PC-3 (cell line): ENCODE results near the gene IGSF21. TPM values are rescaled to one million over a fixed set of nuclear protein-coding genes. Genes with fewer than 3 reads are reported as not detected.

Experiments used
- ATAC-seq: fragments of 200-7000 bp; cut with Tn5 transposase; 2 replicates; pipeline ENCODE4 v1.9.1; 2020; ENCODE audit warnings: mild to moderate bottlenecking, moderate library complexity
- BruUV-seq: library from RNA; stranded (reverse); fragments of 400-500 nt; replicated peaks from 2 replicates; lab custom pipeline; 2021; lab: Mats Ljungman, UMichigan
- CTCF ChIA-PET: fragments of 300-600 bp; sonication (Branson Sonifier 250); formaldehyde crosslinking; loops from one replicate; lab custom pipeline; 2022; ENCODE audit warnings: antibody characterized with exemption; lab: Charles Lee
- POLR2A ChIA-PET: fragments of 300-600 bp; sonication (Branson Sonifier 250); formaldehyde crosslinking; loops from one replicate; lab custom pipeline; 2022; ENCODE audit warnings: antibody characterized with exemption; ENCODE audit not compliant: unreplicated experiment; lab: Charles Lee
- DNase-seq: peaks from one replicate; pipeline ENCODE4 v3.0.0-alpha.2; 2015
- H2AFZ ChIP-seq: fragments of 300-600 bp; sonication (generic); 2 replicates; pipeline ENCODE4 v1.6.0; 2016; ENCODE audit warnings: antibody characterized with exemption, low read length
- H3F3A ChIP-seq: fragments of 300-600 bp; sonication (generic); one replicate; pipeline ENCODE4 v1.6.0; 2017; ENCODE audit warnings: antibody characterized with exemption, low read length, control low read depth, mild to moderate bottlenecking; ENCODE audit not compliant: unreplicated experiment
- H3K27ac ChIP-seq: fragments of 300-600 bp; sonication (generic); 2 replicates; pipeline ENCODE4 v1.5.1; 2016; ENCODE audit warnings: mild to moderate bottlenecking, low read length
- H3K27me3 ChIP-seq: fragments of 300-600 bp; sonication (generic); 2 replicates; pipeline ENCODE4 v1.6.1; 2016; ENCODE audit warnings: low read length, mixed read lengths
- H3K36me3 ChIP-seq: fragments of 300-600 bp; sonication (generic); 2 replicates; pipeline ENCODE4 v1.6.1; 2016; ENCODE audit warnings: low read depth, mixed run types, low read length, mixed read lengths
- H3K4me1 ChIP-seq: fragments of 300-600 bp; sonication (generic); 2 replicates; pipeline ENCODE4 v1.5.1; 2016; ENCODE audit warnings: low read length; ENCODE audit not compliant: insufficient read depth
- H3K4me2 ChIP-seq: fragments of 300-600 bp; sonication (generic); 2 replicates; pipeline ENCODE4 v1.6.0; 2016; ENCODE audit warnings: low read length
- H3K4me3 ChIP-seq: fragments of 300-600 bp; sonication (generic); 2 replicates; pipeline ENCODE4 v1.5.1; 2016; ENCODE audit warnings: mild to moderate bottlenecking, low read length, mixed read lengths
- H3K79me2 ChIP-seq: fragments of 300-600 bp; sonication (generic); 2 replicates; pipeline ENCODE4 v1.6.1; 2017; ENCODE audit warnings: low read length, mixed read lengths
- H3K9ac ChIP-seq: fragments of 300-600 bp; sonication (generic); 2 replicates; pipeline ENCODE4 v1.6.0; 2016; ENCODE audit warnings: mild to moderate bottlenecking, low read length
- H3K9me2 ChIP-seq: fragments of 300-600 bp; sonication (generic); replicated peaks from 2 replicates; pipeline ENCODE4 v1.6.1; 2016; ENCODE audit warnings: mixed run types, low read length, mixed read lengths
- H3K9me3 ChIP-seq: fragments of 300-600 bp; sonication (generic); 2 replicates; pipeline ENCODE4 v1.6.1; 2016; ENCODE audit warnings: low read length, mixed read lengths
- H4K20me1 ChIP-seq: fragments of 300-600 bp; sonication (generic); 2 replicates; pipeline ENCODE4 v1.6.1; 2016; ENCODE audit warnings: low read length, mixed read lengths
- CTCF ChIP-seq: fragments of 300-600 bp; sonication (generic); conservative IDR thresholded peaks from 2 replicates; pipeline ENCODE4 v1.5.1; 2017; ENCODE audit warnings: antibody characterized with exemption, low read depth, mild to moderate bottlenecking, low read length
- EZH2 ChIP-seq: fragments of 300-600 bp; sonication (generic); IDR thresholded peaks from one replicate; pipeline ENCODE4 v1.6.1; 2017; ENCODE audit warnings: antibody characterized with exemption, mild to moderate bottlenecking, low read length; ENCODE audit not compliant: unreplicated experiment
- EZH2phosphoT487 ChIP-seq: fragments of 300-600 bp; sonication (generic); IDR thresholded peaks from 2 replicates; pipeline ENCODE4 v1.6.1; 2018; ENCODE audit warnings: mild to moderate bottlenecking, antibody characterized with exemption, low read length, borderline replicate concordance
- intact Hi-C: fragments of 100-400 bp; cut with micrococcal nuclease; formaldehyde crosslinking; loops from 2 replicates; pipeline ENCODE4 v1.9.0; 2023
- total RNA-seq: library from RNA; depleted of rRNA; stranded (reverse); fragments of >200 nt; gene quantifications from 2 replicates; pipeline ENCODE4 v1.2.3, GENCODE V29; 2014

Gene IGSF21
- total RNA-seq, 1 experiment from 2014 or later = not detected

- intact Hi-C loops = no loop called here
- H3K27me3 ChIP-seq = 0 out of 2 replicates have a peak, but pooled peaks cover 7% of the 10 kb centered on the region
- H3K9ac ChIP-seq = no peak overlapping the region
- ChIA-PET POLR2A (no interaction called here), CTCF (no interaction called here)
- no peaks in the 10 kb centered on the region for H3K9me3 ChIP-seq
- no peaks in the 10 kb centered on the region for H3K9me2 ChIP-seq
- DNase-seq = no peak
- no peak overlapping the region for H3K4me2 ChIP-seq
- no peak overlapping the region for H3K4me3 ChIP-seq
- no peak overlapping the region for H3K27ac ChIP-seq
- H2AFZ ChIP-seq = no peak overlapping the region
- H3K36me3 ChIP-seq = no peaks in the 10 kb centered on the region
- BruUV-seq = no TSS peak
- TF ChIP-seq EZH2phosphoT487 (no peak), CTCF (no peak), EZH2 (no peak)
- no peaks in the 10 kb centered on the region for H3K79me2 ChIP-seq
- no peaks in the 10 kb centered on the region for H3K4me1 ChIP-seq
- H3F3A ChIP-seq = no peaks in the 10 kb centered on the region
- no peaks in the 10 kb centered on the region for H4K20me1 ChIP-seq
- ATAC-seq = no peak
These were observed 287.1 kb downstream of the IGSF21 start for GRCh38 chr1:18394563-18395156.

GRCh38 chr1:18396247-18396980 lies 288.8 kb downstream of the IGSF21 start:
- no peak for ATAC-seq

More at GRCh38 chr1:18396247-18396980, 288.8 kb downstream of the IGSF21 start:
- intact Hi-C loops = no loop called here
- H3K9me2 ChIP-seq = no peaks in the 10 kb centered on the region
- no peak overlapping the region for H3K4me2 ChIP-seq
- H3K4me1 ChIP-seq = no peaks in the 10 kb centered on the region
- ChIA-PET POLR2A (no interaction called here), CTCF (no interaction called here)
- 0 out of 2 replicates have a peak, but pooled peaks cover 1% of the 10 kb centered on the region for H3K27me3 ChIP-seq
- H3F3A ChIP-seq = no peaks in the 10 kb centered on the region
- H3K9ac ChIP-seq = no peak overlapping the region
- H3K36me3 ChIP-seq = no peaks in the 10 kb centered on the region
- H4K20me1 ChIP-seq = no peaks in the 10 kb centered on the region
- TF ChIP-seq EZH2phosphoT487 (no peak), EZH2 (no peak), CTCF (no peak)
- peak; percentile 51 for DNase-seq
- no peak overlapping the region for H3K27ac ChIP-seq
- H3K9me3 ChIP-seq = no peaks in the 10 kb centered on the region
- no peak overlapping the region for H2AFZ ChIP-seq
- no TSS peak for BruUV-seq
- H3K79me2 ChIP-seq = no peaks in the 10 kb centered on the region
- no peak overlapping the region for H3K4me3 ChIP-seq
